Measurements from ENCODE around the gene MROH8. TPM values are rescaled to one million over a fixed set of nuclear protein-coding genes. Genes with fewer than 3 reads are reported as not detected.

Gene MROH8
- polyA plus RNA-seq, 3 donors, result 5.9 to 7.8 (median 7.7) TPM

DNA sequence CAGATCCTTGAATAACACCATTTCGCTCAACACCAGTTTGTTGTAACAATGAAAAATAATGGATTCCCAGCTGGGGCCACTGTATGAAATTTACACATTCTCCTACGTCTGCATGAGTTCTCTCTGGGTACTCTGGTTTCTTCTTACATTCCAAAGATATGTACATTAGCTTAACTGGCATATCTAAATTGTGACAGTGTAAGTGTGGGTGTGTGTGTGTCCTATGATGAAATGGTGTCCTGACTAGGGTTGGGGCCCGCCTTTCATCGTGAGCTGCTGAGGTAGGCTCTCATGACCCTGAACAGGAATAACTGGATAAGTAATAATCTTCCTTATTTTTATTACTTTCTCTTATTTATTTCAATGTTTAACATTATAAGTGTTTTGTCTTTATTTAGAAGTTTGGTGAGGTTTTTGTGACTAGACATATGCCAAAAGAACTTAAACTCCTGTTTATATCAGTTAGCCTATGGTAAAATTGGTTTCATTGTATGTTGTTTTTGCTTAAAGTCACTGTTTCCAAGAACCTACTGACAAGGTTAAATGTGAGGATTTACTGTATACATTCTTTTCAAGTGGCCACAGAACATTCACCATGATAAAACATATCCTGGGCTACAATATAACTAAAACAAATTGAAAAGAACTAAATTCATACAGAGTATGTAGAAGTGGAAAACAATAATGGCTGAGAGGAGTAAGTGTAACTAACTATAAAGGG lies 126.0 kb downstream of the MROH8 start:
- no peak for DNase-seq (ENCODE audit: extremely low read depth in 1 of 11, low read depth in 9 of 11, low spot score in 4 of 11)

Other genes with a start within 250 kb of the MROH8 start
- 10 to 100 TPM; 21.8 to 24.8 (median 22.2) TPM for gene SAMHD1, start 227.8 kb downstream of the MROH8 start, polyA plus RNA-seq (ENCODE audit: insufficient read length in 3 of 3)
- 10 to 100 TPM; 11.0 to 15.3 (median 12.4) TPM for gene RBL1, start 83.6 kb downstream of the MROH8 start, polyA plus RNA-seq (ENCODE audit: insufficient read length in 3 of 3)
- 100 to 1,000 TPM; 281 to 309 (median 296) TPM for gene RPN2, start 218 bp downstream of the MROH8 start, polyA plus RNA-seq (ENCODE audit: insufficient read length in 3 of 3)
- not detected for gene GHRH, start 82.3 kb upstream of the MROH8 start, polyA plus RNA-seq (ENCODE audit: insufficient read length in 3 of 3)
- gene MANBAL, start 110.1 kb upstream of the MROH8 start, polyA plus RNA-seq (ENCODE audit: insufficient read length in 3 of 3), result 10 to 100 TPM; 61.2 to 69.7 (median 68.7) TPM
- gene SRC, start 166.6 kb upstream of the MROH8 start, polyA plus RNA-seq (ENCODE audit: insufficient read length in 3 of 3), result 10 to 100 TPM; 47.6 to 70.5 (median 56.5) TPM

Data from renal cortex interstitium (tissue), 11 donors.